Heart right ventricle (tissue), 16 donors: ENCODE data around the gene TMTC1. TPM values are rescaled to one million over a fixed set of nuclear protein-coding genes. Genes with fewer than 3 reads are reported as not detected.

ENCODE experiments used
- ATAC-seq, 8 donors: fragments of 200-7000 bp; cut with Tn5 transposase; one replicate each; pipeline ENCODE4 v1.9.1; 2020; ENCODE audit warnings: mild to moderate bottlenecking in 8 of 8, moderate library complexity in 8 of 8, moderate number of reproducible peaks in 1 of 8
- DNase-seq, 2 donors: peaks; one replicate each; pipeline ENCODE4 v3.0.0-alpha.2; 2020
- H3K27ac ChIP-seq, 10 donors: fragments of 200-600 bp; sonication (generic) in 2 of 10; one replicate each; pipeline versions ENCODE4 v1.5.0 to v1.8.0; 2020 to 2022; ENCODE audit warnings: mild to moderate bottlenecking in 3 of 10
- H3K27me3 ChIP-seq, 7 donors: fragments of 200-600 bp; one replicate each; pipeline ENCODE4 v1.8.0; 2021 to 2022; ENCODE audit warnings: mild to moderate bottlenecking in 2 of 7
- H3K36me3 ChIP-seq, 9 donors: fragments of 200-600 bp; sonication (generic) in 1 of 9; one replicate each; pipeline versions ENCODE4 v1.5.0 to v1.8.0; 2020 to 2022; ENCODE audit warnings: mild to moderate bottlenecking in 2 of 9
- H3K4me1 ChIP-seq, 9 donors: fragments of 200-600 bp; sonication (generic) in 1 of 9; one replicate each; pipeline versions ENCODE4 v1.5.0 to v1.8.0; 2020 to 2022; ENCODE audit warnings: mild to moderate bottlenecking in 4 of 9
- H3K4me3 ChIP-seq, 10 donors: fragments of 200-600 bp; sonication (generic) in 2 of 10; one replicate each; pipeline versions ENCODE4 v1.5.0 to v1.8.0; 2020 to 2022; ENCODE audit warnings: mild to moderate bottlenecking in 7 of 10, moderate library complexity in 2 of 10
- H3K9me3 ChIP-seq, 11 donors: fragments of 200-600 bp in 10 of 11; sonication (generic) in 2 of 11; one replicate each; pipeline versions ENCODE4 v1.5.0 to v1.8.0; 2013 to 2022; ENCODE audit warnings: mild to moderate bottlenecking in 2 of 11, control low read depth in 1 of 11, moderate library complexity in 1 of 11
- CTCF ChIP-seq, 9 donors: fragments of 200-600 bp; sonication (generic) in 2 of 9; IDR thresholded peaks; one replicate each; pipeline versions ENCODE4 v1.5.0 to v1.8.0; 2021 to 2022; ENCODE audit warnings: antibody characterized with exemption in 9 of 9, mild to moderate bottlenecking in 5 of 9, moderate library complexity in 1 of 9
- WGBS, 2 donors: extraction: QIAGEN DNeasy Blood & Tissue Kit; methylation state at CpG; one replicate each; pipeline ENCODE4 v1.1.7; 2013; ENCODE audit warnings: inconsistent platforms in 1 of 2; 5-methylcytosine and 5-hydroxymethylcytosine counted together
- intact Hi-C, 10 donors: fragments of 100-400 bp; cut with DNase I; formaldehyde crosslinking; loops; one replicate each; pipeline versions ENCODE4 v1.11.1 to v1.14.2; 2022
- polyA plus RNA-seq, 2 donors: library from polyadenylated mRNA; stranded (reverse); fragments of 200-250 nt; gene quantifications; one replicate each; pipeline ENCODE4 v1.2.3, GENCODE V29; 2013
- total RNA-seq, 10 donors: library from RNA; stranded (reverse); fragmentation: NEBNext Ultra II Directional in 3 of 10; extraction: Animal tissue kit (Norgen Biotek cat#: 25700) in 3 of 10; gene quantifications; one replicate each; pipeline versions ENCODE4 v1.2.1 to v1.2.4, GENCODE V29; 2021 to 2023
- donor health status: Arrhythmogenic right ventricular cardiomyopathy.
- donor health status: ischemic (EF 13 %, LVEDD 7.1; RV severe dilation, severe dysfunction).
- donor health status: healthy with polysubstance abuse.
- donor health status: DM: no; HTN: yes; CAD: no.
- donor health status: DM: no; HTN: no; CAD: no.
- donor health status: ischemic (EF 25% LVEDD 6.9; RV normal size, moderate dysfunction).
- donor health status: ischemic (EF 25% LVEDD 5.7; RV mildly dilated, moderate dysfunction).
- donor health status: healthy.
- donor health status: DM: yes; HTN: yes; CAD: no.
- donor health status: Ischemic cardiomyopathy.
- donor health status: ischemic (EF 35%, LVEDD 5.7; RV mildly dilated, moderate dysfunction).
- donor health status: nonischemic (EF 11% LVEDD 7.7; RV severe dilation, severe dysfunction).
- donor health status: DM: yes; HTN: yes; CAD: no.
- donor health status: PGD.
- donor health status: ischemic (EF 29% LVEDD 5.4; RV normal size, mild dysfunction).
- donor health status: nonischemic (EF 23%, LVEDD 6.1; RV moderate dilation, normal function).

Gene TMTC1
- total and polyA plus RNA-seq, 12 donors: 9.6 to 54.2 (median 22.9) TPM

- intact Hi-C loops: loop anchor here in 1 of 10 donors (10.0 kb wide), 1 partner anchor 180 kb away; no protein-coding TSS in a partner anchor
These were observed 49.4 kb downstream of the TMTC1 start for GRCh38 chr12:29734305-29734704.

GRCh38 chr12:29733501-29733900 lies 50.2 kb downstream of the TMTC1 start:
- peak overlapping the region in 7 of 10 donors; percentile 14 to 70 (median 59) for H3K27ac ChIP-seq
- ATAC-seq: no peak

More at GRCh38 chr12:29734305-29734704, 49.4 kb downstream of the TMTC1 start:
- peaks cover 24 to 96% (median 87%) of the 10 kb centered on the region in 9 donors for H3K4me1 ChIP-seq
- DNase-seq: no peak
- ATAC-seq: no peak
- no peak for TF ChIP-seq CTCF (IDR thresholded peaks at IDR 0.05)
- H3K27ac ChIP-seq: peak overlapping the region; percentile 14 to 70 (median 54)
- no peaks in the 10 kb centered on the region for H3K9me3 ChIP-seq
- peaks cover 0 to 13% (median 0%) of the 10 kb centered on the region in 9 donors for H3K36me3 ChIP-seq
- H3K27me3 ChIP-seq: no peaks in the 10 kb centered on the region
- WGBS, 2 donors: 60 to 67% methylated on average over 5 of the region's 5 CpGs
- no peak overlapping the region for H3K4me3 ChIP-seq

GRCh38 chr12:29733060-29733459 lies 50.7 kb downstream of the TMTC1 start:
- intact Hi-C loops: loop anchor here in 1 of 10 donors (10.0 kb wide), 1 partner anchor 178 kb away; no protein-coding TSS in a partner anchor
- no peaks in the 10 kb centered on the region for H3K27me3 ChIP-seq
- DNase-seq (no peak), ATAC-seq (no peak)
- peaks cover 24 to 92% (median 80%) of the 10 kb centered on the region in 9 donors for H3K4me1 ChIP-seq
- H3K27ac ChIP-seq: peak overlapping the region in 7 of 10 donors; percentile 0 to 66 (median 57)
- no peak overlapping the region for H3K4me3 ChIP-seq
- H3K9me3 ChIP-seq: no peaks in the 10 kb centered on the region
- 89 to 94% methylated on average over 3 of the region's 3 CpGs for WGBS, 2 donors
- TF ChIP-seq CTCF (IDR thresholded peaks at IDR 0.05): no peak
- peaks cover 0 to 13% (median 0%) of the 10 kb centered on the region in 9 donors for H3K36me3 ChIP-seq

More at GRCh38 chr12:29733501-29733900, 50.2 kb downstream of the TMTC1 start:
- H3K36me3 ChIP-seq: peaks cover 0 to 13% (median 0%) of the 10 kb centered on the region in 9 donors
- no peaks in the 10 kb centered on the region for H3K9me3 ChIP-seq
- intact Hi-C loops: loop anchor here in 1 of 10 donors (10.0 kb wide), 1 partner anchor 179 kb away; no protein-coding TSS in a partner anchor
- no peak overlapping the region for H3K4me3 ChIP-seq
- DNase-seq: no peak
- TF ChIP-seq CTCF (IDR thresholded peaks at IDR 0.05): no peak
- 95 to 96% methylated on average over 1 of the region's 1 CpG for WGBS, 2 donors
- H3K27me3 ChIP-seq: no peaks in the 10 kb centered on the region
- peaks cover 24 to 91% (median 80%) of the 10 kb centered on the region in 9 donors for H3K4me1 ChIP-seq

- H3K4me3 ChIP-seq: no peak overlapping the region
- no peak for TF ChIP-seq CTCF (IDR thresholded peaks at IDR 0.05)
- intact Hi-C loops: loop anchor here in 1 of 10 donors (10.0 kb wide), 1 partner anchor 178 kb away; no protein-coding TSS in a partner anchor
- H3K27me3 ChIP-seq: no peaks in the 10 kb centered on the region
- no peaks in the 10 kb centered on the region for H3K9me3 ChIP-seq
- peaks cover 0 to 13% (median 0%) of the 10 kb centered on the region in 9 donors for H3K36me3 ChIP-seq
- no peak for DNase-seq
- WGBS, 2 donors: 54 to 68% methylated on average over 3 of the region's 3 CpGs
- ATAC-seq: peak in 2 of 8 donors; percentile 6 to 48
- peaks cover 24 to 92% (median 80%) of the 10 kb centered on the region in 9 donors for H3K4me1 ChIP-seq
- peak overlapping the region in 5 of 10 donors; percentile 0 to 63 (median 10) for H3K27ac ChIP-seq
These were observed 51.1 kb downstream of the TMTC1 start for GRCh38 chr12:29732593-29732992.
